HG02981 (cell line): ENCODE data around the gene ZNF396.

Experiments
- ATAC-seq: cut with Tn5 transposase; IDR thresholded peaks from one replicate; pipeline ENCODE4 v1.9.1; 2021; ENCODE audit warnings: mild to moderate bottlenecking, moderate library complexity; ENCODE audit not compliant: unreplicated experiment

ZNF396 gene

GRCh38 chr18:35376742-35377695, at the start of gene ZNF396:
ZNF396 (minus strand) TSS chr18:35377337; CDS start chr18:35374292, 3,045 bp downstream.
- peak; percentile 83 for ATAC-seq

GRCh38 chr18:35426786-35427185, 49.6 kb upstream of the ZNF396 start:
- ATAC-seq = no peak

GRCh38 chr18:35424356-35424755, 47.2 kb upstream of the ZNF396 start:
- no peak for ATAC-seq

- ATAC-seq = no peak
These were observed 45.1 kb upstream of the ZNF396 start for GRCh38 chr18:35422237-35422636.

- ATAC-seq = no peak
These were observed 41.5 kb upstream of the ZNF396 start for GRCh38 chr18:35418610-35419009.

- no peak for ATAC-seq
These were observed 40.1 kb upstream of the ZNF396 start for GRCh38 chr18:35417223-35417622.

GRCh38 chr18:35415511-35416073, 38.5 kb upstream of the ZNF396 start:
- ATAC-seq = peak; percentile 35

- ATAC-seq = no peak
These were observed 36.0 kb upstream of the ZNF396 start for GRCh38 chr18:35413163-35413511.

GRCh38 chr18:35411625-35412351, 34.7 kb upstream of the ZNF396 start:
- ATAC-seq = no peak

GRCh38 chr18:35410561-35410960, 33.4 kb upstream of the ZNF396 start:
- peak; percentile 75 for ATAC-seq

GRCh38 chr18:35409911-35410310, 32.8 kb upstream of the ZNF396 start:
- no peak for ATAC-seq

- no peak for ATAC-seq
These were observed 31.7 kb upstream of the ZNF396 start for GRCh38 chr18:35408843-35409261.

- ATAC-seq = peak; percentile 56
These were observed 30.8 kb upstream of the ZNF396 start for GRCh38 chr18:35407871-35408481.

- ATAC-seq = no peak
These were observed 29.5 kb upstream of the ZNF396 start for GRCh38 chr18:35406666-35407065.

GRCh38 chr18:35397976-35398375, 20.8 kb upstream of the ZNF396 start:
- ATAC-seq = no peak

GRCh38 chr18:35393716-35394115, 16.6 kb upstream of the ZNF396 start:
- ATAC-seq = no peak

GRCh38 chr18:35392375-35392774, 15.2 kb upstream of the ZNF396 start:
- no peak for ATAC-seq

GRCh38 chr18:35390951-35391700, 14.0 kb upstream of the ZNF396 start:
- ATAC-seq = no peak

GRCh38 chr18:35389095-35389618, 12.0 kb upstream of the ZNF396 start:
- ATAC-seq = no peak

GRCh38 chr18:35387152-35387571, 10.0 kb upstream of the ZNF396 start:
- peak; percentile 15 for ATAC-seq
